Liver (tissue), 9 donors: ENCODE results near the gene RNF214. TPM values are rescaled to one million over a fixed set of nuclear protein-coding genes. Genes with fewer than 3 reads are reported as not detected.

Source experiments
- DNase-seq: peaks from one replicate; pipeline ENCODE4 v3.0.0-alpha.2; 2017; ENCODE audit warnings: low spot score
- H3K27ac ChIP-seq, 2 donors: one replicate each; pipeline ENCODE4 v1.7.0; 2013; ENCODE audit warnings: inconsistent platforms in 2 of 2, low read length in 2 of 2, control low read depth in 1 of 2, low read depth in 1 of 2, mild to moderate bottlenecking in 1 of 2
- H3K27me3 ChIP-seq, 4 donors: one replicate each; pipeline versions ENCODE4 v1.6.1 to v1.7.0; 2013; ENCODE audit warnings: low read length in 3 of 4, inconsistent platforms in 1 of 4, mild to moderate bottlenecking in 1 of 4, moderate library complexity in 1 of 4; ENCODE audit not compliant: control insufficient read depth in 4 of 4, insufficient read depth in 4 of 4
- H3K36me3 ChIP-seq, 4 donors: one replicate each; pipeline versions ENCODE4 v1.6.1 to v1.7.0; 2013; ENCODE audit warnings: low read length in 3 of 4, mild to moderate bottlenecking in 3 of 4, low read depth in 1 of 4, moderate library complexity in 1 of 4; ENCODE audit not compliant: control insufficient read depth in 4 of 4, insufficient read depth in 3 of 4
- H3K4me1 ChIP-seq, 4 donors: one replicate each; pipeline versions ENCODE4 v1.6.1 to v1.7.0; 2013; ENCODE audit warnings: low read length in 3 of 4, mild to moderate bottlenecking in 3 of 4, moderate library complexity in 1 of 4; ENCODE audit not compliant: control insufficient read depth in 4 of 4, insufficient read depth in 4 of 4
- H3K4me3 ChIP-seq, 3 donors: one replicate each; pipeline versions ENCODE4 v1.6.1 to v1.7.0; 2013; ENCODE audit warnings: low read length in 3 of 3, control low read depth in 1 of 3, low read depth in 1 of 3, mild to moderate bottlenecking in 1 of 3
- H3K9ac ChIP-seq, 2 donors: one replicate each; pipeline ENCODE4 v1.7.0; 2013; ENCODE audit warnings: low read length in 2 of 2, mild to moderate bottlenecking in 2 of 2, moderate library complexity in 2 of 2, control low read depth in 1 of 2, low read depth in 1 of 2
- H3K9me3 ChIP-seq, 4 donors: one replicate each; pipeline versions ENCODE4 v1.6.1 to v1.7.0; 2013; ENCODE audit warnings: low read length in 3 of 4; ENCODE audit not compliant: control insufficient read depth in 4 of 4
- CTCF ChIP-seq: fragments of 150-350 bp; IDR thresholded peaks from 2 replicates; pipeline ENCODE4 v1.5.1; 2017; ENCODE audit warnings: improper control_type of control experiment, low read depth, low read length; ENCODE audit not compliant: missing input control
- EGR1 ChIP-seq, 2 donors: IDR thresholded peaks; 2 replicates each; pipeline ENCODE4 v1.6.1; 2016 to 2018; ENCODE audit warnings: antibody characterized with exemption in 2 of 2, low read depth in 2 of 2
- FOXA2 ChIP-seq: IDR thresholded peaks from 2 replicates; pipeline ENCODE4 v1.6.1; 2016; ENCODE audit warnings: antibody characterized with exemption
- GABPA ChIP-seq, 2 donors: IDR thresholded peaks in 1 of 2; conservative IDR thresholded peaks in 1 of 2; 2 replicates each; pipeline ENCODE4 v1.6.1; 2016; ENCODE audit warnings: antibody characterized with exemption in 2 of 2, mild to moderate bottlenecking in 1 of 2, moderate library complexity in 1 of 2
- HNF4A ChIP-seq, 2 donors: conservative IDR thresholded peaks; 2 replicates each; pipeline ENCODE4 v1.6.1; 2016; ENCODE audit warnings: antibody characterized with exemption in 2 of 2, mild to moderate bottlenecking in 2 of 2
- REST ChIP-seq: IDR thresholded peaks from 2 replicates; pipeline ENCODE4 v1.6.1; 2016; ENCODE audit warnings: antibody characterized with exemption, mild to moderate bottlenecking
- RXRA ChIP-seq, 2 donors: IDR thresholded peaks; 2 replicates each; pipeline ENCODE4 v1.6.1; 2017 to 2018; ENCODE audit warnings: antibody characterized with exemption in 2 of 2, mild to moderate bottlenecking in 1 of 2
- TAF1 ChIP-seq: conservative IDR thresholded peaks from 2 replicates; pipeline ENCODE4 v1.6.1; 2016; ENCODE audit warnings: antibody characterized with exemption, mild to moderate bottlenecking
- YY1 ChIP-seq: IDR thresholded peaks from 2 replicates; pipeline ENCODE4 v1.6.1; 2016; ENCODE audit warnings: antibody characterized with exemption, mild to moderate bottlenecking
- WGBS: extraction: QIAGEN DNeasy Blood & Tissue Kit; methylation state at CpG from one replicate; pipeline ENCODE4 v1.1.7; 2013; 5-methylcytosine and 5-hydroxymethylcytosine counted together
- polyA plus RNA-seq, 2 donors: library from polyadenylated mRNA; stranded (reverse) in 1 of 2; unstranded in 1 of 2; fragments of 200-250 nt in 1 of 2; fragments of >200 nt in 1 of 2; fragmentation: Nextera tagmentation in 1 of 2; extraction: Ambion mirVana in 1 of 2; gene quantifications; one replicate each; pipeline versions ENCODE4 v1.2.1 to v1.2.3, GENCODE V29; 2013 to 2015
- total RNA-seq, 2 donors: library from RNA; depleted of rRNA; stranded (reverse); fragments of >200 nt; gene quantifications; one replicate each; pipeline ENCODE4 v1.2.3, GENCODE V29; 2014
- TF ChIP-seq, protein P1 (sequence below): IDR thresholded peaks from 2 replicates; pipeline ENCODE4 v1.6.1; 2016; ENCODE audit warnings: antibody characterized with exemption
- TF ChIP-seq, protein P2 (sequence below): IDR thresholded peaks from 2 replicates; pipeline ENCODE4 v1.6.1; 2016; ENCODE audit warnings: antibody characterized with exemption
- TF ChIP-seq, protein P3 (sequence below): IDR thresholded peaks from 2 replicates; pipeline ENCODE4 v1.6.1; 2016; ENCODE audit warnings: antibody characterized with exemption
- donor health status: healthy.
- donor health status: healthy.
- donor health status: healthy.
- donor health status: healthy.
- donor health status: healthy.

Gene RNF214
- total and polyA plus RNA-seq, 4 donors = 4.6 to 6.2 (median 6.0) TPM

GRCh38 chr11:117281869-117282268, 49.4 kb downstream of the RNF214 start (continued):
- no peak for TF ChIP-seq YY1

GRCh38 chr11:117282956-117283355, 50.5 kb downstream of the RNF214 start:
- WGBS = 84% methylated on average over 3 of the region's 3 CpGs

DNA sequence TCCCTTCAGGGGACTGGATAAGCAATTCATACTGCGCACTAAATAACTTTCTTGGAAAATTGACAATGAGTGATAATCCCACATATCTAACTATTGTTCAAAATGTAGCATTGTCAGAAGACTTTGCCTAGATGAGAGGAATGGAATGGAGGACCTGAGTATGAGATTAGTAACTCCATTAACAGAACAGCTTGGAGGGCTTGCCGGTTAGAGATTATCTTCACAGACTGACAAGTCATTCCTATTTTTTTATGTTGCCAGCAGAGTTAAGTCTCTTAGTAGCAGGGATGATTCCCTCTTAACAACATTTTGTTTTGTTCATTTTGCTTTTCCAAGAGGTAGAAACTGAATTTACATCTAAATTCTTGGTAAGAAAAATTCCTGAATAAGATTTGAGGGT, 51.6 kb downstream of the RNF214 start:
- no peaks in the 10 kb centered on the region for H3K27me3 ChIP-seq
- H3K9ac ChIP-seq = no peak overlapping the region
- H3K4me1 ChIP-seq = no peaks in the 10 kb centered on the region
- 96% methylated on average over 2 of the region's 2 CpGs for WGBS
- H3K36me3 ChIP-seq = peaks cover 12 to 45% (median 26%) of the 10 kb centered on the region in 4 donors
- DNase-seq = no peak
- H3K4me3 ChIP-seq = no peak overlapping the region
- TF ChIP-seq RXRA (IDR thresholded peaks at IDR 0.05) (no peak), FOXA2 (no peak), EGR1 (IDR thresholded peaks at IDR 0.05; ENCODE audit: low read depth in 2 of 2) (no peak), HNF4A (conservative IDR thresholded peaks at IDR 0.05) (no peak), CTCF (no peak), GABPA (IDR thresholded peaks at IDR 0.05 in 1 of 2, conservative IDR thresholded peaks at IDR 0.05 in 1 of 2) (no peak)
- TF ChIP-seq, protein P1, sequence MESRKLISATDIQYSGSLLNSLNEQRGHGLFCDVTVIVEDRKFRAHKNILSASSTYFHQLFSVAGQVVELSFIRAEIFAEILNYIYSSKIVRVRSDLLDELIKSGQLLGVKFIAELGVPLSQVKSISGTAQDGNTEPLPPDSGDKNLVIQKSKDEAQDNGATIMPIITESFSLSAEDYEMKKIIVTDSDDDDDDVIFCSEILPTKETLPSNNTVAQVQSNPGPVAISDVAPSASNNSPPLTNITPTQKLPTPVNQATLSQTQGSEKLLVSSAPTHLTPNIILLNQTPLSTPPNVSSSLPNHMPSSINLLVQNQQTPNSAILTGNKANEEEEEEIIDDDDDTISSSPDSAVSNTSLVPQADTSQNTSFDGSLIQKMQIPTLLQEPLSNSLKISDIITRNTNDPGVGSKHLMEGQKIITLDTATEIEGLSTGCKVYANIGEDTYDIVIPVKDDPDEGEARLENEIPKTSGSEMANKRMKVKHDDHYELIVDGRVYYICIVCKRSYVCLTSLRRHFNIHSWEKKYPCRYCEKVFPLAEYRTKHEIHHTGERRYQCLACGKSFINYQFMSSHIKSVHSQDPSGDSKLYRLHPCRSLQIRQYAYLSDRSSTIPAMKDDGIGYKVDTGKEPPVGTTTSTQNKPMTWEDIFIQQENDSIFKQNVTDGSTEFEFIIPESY = no peak
- TF ChIP-seq, protein P2, sequence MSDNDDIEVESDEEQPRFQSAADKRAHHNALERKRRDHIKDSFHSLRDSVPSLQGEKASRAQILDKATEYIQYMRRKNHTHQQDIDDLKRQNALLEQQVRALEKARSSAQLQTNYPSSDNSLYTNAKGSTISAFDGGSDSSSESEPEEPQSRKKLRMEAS = no peak
- TF ChIP-seq, protein P3, sequence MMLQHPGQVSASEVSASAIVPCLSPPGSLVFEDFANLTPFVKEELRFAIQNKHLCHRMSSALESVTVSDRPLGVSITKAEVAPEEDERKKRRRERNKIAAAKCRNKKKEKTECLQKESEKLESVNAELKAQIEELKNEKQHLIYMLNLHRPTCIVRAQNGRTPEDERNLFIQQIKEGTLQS = no peak
- no peaks in the 10 kb centered on the region for H3K9me3 ChIP-seq
- H3K27ac ChIP-seq = no peak overlapping the region

More at GRCh38 chr11:117282956-117283355, 50.5 kb downstream of the RNF214 start:
- no peak overlapping the region for H3K9ac ChIP-seq
- peaks cover 7 to 37% (median 20%) of the 10 kb centered on the region in 4 donors for H3K36me3 ChIP-seq
- H3K4me1 ChIP-seq = no peaks in the 10 kb centered on the region
- H3K9me3 ChIP-seq = no peaks in the 10 kb centered on the region
- TF ChIP-seq, protein P1 = no peak
- TF ChIP-seq TAF1 = no peak
- no peak for TF ChIP-seq REST
- TF ChIP-seq HNF4A (conservative IDR thresholded peaks at IDR 0.05) = no peak
- no peak for DNase-seq
- H3K27ac ChIP-seq = no peak overlapping the region
- no peak overlapping the region for H3K4me3 ChIP-seq
- no peaks in the 10 kb centered on the region for H3K27me3 ChIP-seq
